Lower leg skin (tissue), 3 donors: ENCODE data around the gene C12orf75.

ENCODE experiments used
- CTCF ChIP-seq, 3 donors: fragments of 450-650 bp; IDR thresholded peaks; one replicate each; pipeline ENCODE4 v1.5.1; 2016; ENCODE audit warnings: antibody characterized with exemption in 3 of 3, mild to moderate bottlenecking in 3 of 3, moderate library complexity in 2 of 3
- POLR2A ChIP-seq, 2 donors: fragments of 450-650 bp; IDR thresholded peaks; one replicate each; pipeline ENCODE4 v1.6.1; 2016 to 2017; ENCODE audit warnings: antibody characterized with exemption in 2 of 2, mild to moderate bottlenecking in 1 of 2, moderate library complexity in 1 of 2

DNA sequence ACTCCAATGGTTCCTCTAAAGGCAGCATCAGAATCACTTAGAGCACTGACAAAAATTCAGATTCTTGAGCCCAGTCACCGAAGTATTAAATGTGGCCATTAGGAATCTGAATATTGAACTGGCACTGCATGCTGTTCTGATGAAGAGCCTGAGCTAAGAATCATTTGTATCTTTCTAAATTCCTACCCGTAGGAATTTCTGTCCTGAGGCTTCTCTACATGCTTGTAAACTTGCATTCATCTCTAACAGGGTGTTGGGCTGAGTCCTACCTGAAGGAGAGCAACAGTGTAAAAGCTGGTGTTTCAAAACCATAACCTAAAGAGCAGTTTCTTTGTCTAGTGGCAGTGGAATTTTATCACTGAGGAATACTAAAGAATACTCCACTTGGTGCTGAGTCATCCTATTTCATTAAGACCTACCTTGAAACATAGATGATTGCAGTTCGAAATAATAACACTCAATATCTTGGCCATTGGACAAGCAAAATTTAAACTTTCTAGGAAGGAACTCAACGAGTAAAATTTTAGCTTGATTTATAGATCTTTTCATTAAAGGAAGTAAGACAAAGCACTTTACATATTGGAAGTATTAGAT, 35.5 kb upstream of the C12orf75 start:
- no peak for TF ChIP-seq CTCF (IDR thresholded peaks at IDR 0.05)
- no peak for TF ChIP-seq POLR2A (IDR thresholded peaks at IDR 0.05)
